HCT116 (cell line): ENCODE data around the gene ROBO1. TPM values are rescaled to one million over a fixed set of nuclear protein-coding genes. Genes with fewer than 3 reads are reported as not detected.

Experiments used
- ATAC-seq: fragments of 200-7000 bp; cut with Tn5 transposase; 2 replicates; pipeline ENCODE4 v1.9.1; 2020; ENCODE audit warnings: mild to moderate bottlenecking, moderate library complexity
- BruUV-seq: library from RNA; stranded (reverse); fragments of 400-500 nt; replicated peaks from 2 replicates; lab custom pipeline; 2021; lab: Mats Ljungman, UMichigan
- CTCF ChIA-PET: fragments of 300-600 bp; sonication (Branson Sonifier 250); formaldehyde crosslinking; loops from one replicate; lab custom pipeline; 2021; ENCODE audit warnings: antibody characterized with exemption; lab: Charles Lee
- POLR2A ChIA-PET: fragments of 300-600, 350-600 bp; sonication (Branson Sonifier 250); formaldehyde crosslinking; loops from one replicate; lab custom pipeline; 2021; ENCODE audit warnings: antibody characterized with exemption; lab: Charles Lee
- RAD21 ChIA-PET, 2 experiments: fragments of 300-600 bp; sonication (Branson Sonifier 250); formaldehyde crosslinking; loops; one replicate each; lab custom pipeline; 2023; ENCODE audit warnings: low total read pairs in 2 of 2; ENCODE audit not compliant: uncharacterized antibody in 2 of 2, unreplicated experiment in 2 of 2, low non-redundant PET in 1 of 2; lab: Charles Lee
- DNase-seq: peaks from one replicate; pipeline ENCODE4 v3.0.0-alpha.2; 2010; ENCODE audit warnings: low read depth, low spot score
- H2AFZ ChIP-seq: fragments of 200-600 bp; shearing (Covaris generic), sonication (generic); 2 replicates; pipeline ENCODE4 v1.6.1; 2017; ENCODE audit warnings: low read depth, mixed run types, mixed read lengths, antibody characterized with exemption, low read length; ENCODE audit not compliant: poor library complexity, severe bottlenecking
- H3K27ac ChIP-seq: 2 replicates; pipeline ENCODE4 v1.5.1; 2012; ENCODE audit warnings: low read depth, low read length
- H3K27me3 ChIP-seq: fragments of 200-600 bp; sonication (generic); 2 replicates; pipeline ENCODE4 v1.6.1; 2016; ENCODE audit warnings: mixed run types, low read length, mixed read lengths; ENCODE audit not compliant: insufficient read depth
- H3K36me3 ChIP-seq, 2 experiments: fragments of 200-500 bp in 1 of 2; fragments of 200-600 bp in 1 of 2; sonication (Bioruptor generic) in 1 of 2; sonication (generic) in 1 of 2; 2 replicates each; pipeline versions ENCODE4 v1.5.1 to v1.6.1; 2014 to 2016; ENCODE audit warnings: low read length in 2 of 2, inconsistent platforms in 1 of 2, mixed read lengths in 1 of 2, mixed run types in 1 of 2; ENCODE audit not compliant: insufficient read depth in 2 of 2, control insufficient read depth in 1 of 2
- H3K4me1 ChIP-seq, 2 experiments: fragments of 200-600 bp in 1 of 2; sonication (generic) in 1 of 2; 2 replicates each; pipeline versions ENCODE4 v1.5.1 to v1.6.1; 2012 to 2017; ENCODE audit warnings: low read length in 2 of 2, inconsistent platforms in 1 of 2, mild to moderate bottlenecking in 1 of 2, mixed read lengths in 1 of 2, mixed run types in 1 of 2, moderate library complexity in 1 of 2; ENCODE audit not compliant: insufficient read depth in 2 of 2, control insufficient read depth in 1 of 2
- H3K4me2 ChIP-seq: fragments of 200-600 bp; sonication (generic); 2 replicates; pipeline ENCODE4 v1.6.1; 2017; ENCODE audit warnings: mixed run types, low read length, mixed read lengths
- H3K4me3 ChIP-seq, 2 experiments: fragments of 200-600 bp in 1 of 2; sonication (generic) in 1 of 2; replicated peaks in 1 of 2; 2 replicates each; pipeline ENCODE4 v1.5.1; 2011 to 2016; ENCODE audit warnings: low read length in 2 of 2, control low read depth in 1 of 2, low read depth in 1 of 2, mild to moderate bottlenecking in 1 of 2, mixed read lengths in 1 of 2, mixed run types in 1 of 2
- H3K79me2 ChIP-seq: fragments of 200-600 bp; sonication (generic); 2 replicates; pipeline ENCODE4 v1.6.1; 2017; ENCODE audit warnings: mild to moderate bottlenecking, mixed run types, low read length, moderate library complexity, mixed read lengths; ENCODE audit not compliant: insufficient read depth
- H3K9ac ChIP-seq: fragments of 200-600 bp; sonication (generic); 2 replicates; pipeline ENCODE4 v1.6.1; 2016; ENCODE audit warnings: low read length, mixed read lengths
- H3K9me2 ChIP-seq: fragments of 200-600 bp; sonication (generic), shearing (Covaris generic); 2 replicates; pipeline ENCODE4 v1.6.1; 2017; ENCODE audit warnings: mixed run types, mild to moderate bottlenecking, moderate library complexity; ENCODE audit not compliant: insufficient read depth
- H3K9me3 ChIP-seq, 2 experiments: fragments of 200-500 bp in 1 of 2; fragments of 200-600 bp in 1 of 2; sonication (Bioruptor generic) in 1 of 2; sonication (generic) in 1 of 2; 2 replicates each; pipeline ENCODE4 v1.6.1; 2014 to 2017; ENCODE audit warnings: low read length in 2 of 2, mixed read lengths in 2 of 2, inconsistent platforms in 1 of 2, low read depth in 1 of 2, mild to moderate bottlenecking in 1 of 2, mixed run types in 1 of 2, moderate library complexity in 1 of 2; ENCODE audit not compliant: control insufficient read depth in 1 of 2, insufficient read depth in 1 of 2
- H4K20me1 ChIP-seq: fragments of 200-600 bp; sonication (generic), shearing (Covaris generic); 2 replicates; pipeline ENCODE4 v1.6.1; 2017; ENCODE audit warnings: mixed run types, mild to moderate bottlenecking, moderate library complexity; ENCODE audit not compliant: insufficient read depth
- ATF3 ChIP-seq: IDR thresholded peaks from 2 replicates; pipeline ENCODE4 v1.6.1; 2012
- CTCF ChIP-seq, 3 experiments: fragments of 200-600 bp in 1 of 3; sonication (generic) in 1 of 3; IDR thresholded peaks in 2 of 3; conservative IDR thresholded peaks in 1 of 3; 2 replicates each; pipeline ENCODE4 v1.5.1; 2012 to 2017; ENCODE audit warnings: low read depth in 2 of 3, low read length in 2 of 3, antibody characterized with exemption in 1 of 3, borderline replicate concordance in 1 of 3, control low read depth in 1 of 3, mild to moderate bottlenecking in 1 of 3, mixed read lengths in 1 of 3, mixed run types in 1 of 3, moderate library complexity in 1 of 3; ENCODE audit not compliant: insufficient read depth in 1 of 3
- MAX ChIP-seq: IDR thresholded peaks from 2 replicates; pipeline ENCODE4 v1.6.1; 2012
- POLR2A ChIP-seq: IDR thresholded peaks from 2 replicates; pipeline ENCODE4 v1.7.0; 2011; ENCODE audit warnings: borderline replicate concordance; ENCODE audit not compliant: insufficient read depth, insufficient read length; ENCODE audit errors: extremely low read depth
- SIN3A ChIP-seq: IDR thresholded peaks from 2 replicates; pipeline ENCODE4 v1.6.1; 2012; ENCODE audit warnings: low read depth
- ZBTB33 ChIP-seq: IDR thresholded peaks from 2 replicates; pipeline ENCODE4 v1.6.1; 2011; ENCODE audit warnings: mild to moderate bottlenecking, low read length, moderate library complexity; ENCODE audit not compliant: insufficient replicate concordance; ENCODE audit errors: extremely low read depth
- intact Hi-C: fragments of 100-400 bp; cut with micrococcal nuclease; formaldehyde crosslinking; loops from 2 replicates; pipeline ENCODE4 v1.10.0; 2022
- total RNA-seq: library from RNA; stranded (reverse); gene quantifications from one replicate; pipeline ENCODE4 v1.2.1, GENCODE V29; 2021; ENCODE audit not compliant: unreplicated experiment

ROBO1 gene
- total RNA-seq, 1 experiment from 2014 or later = 0.27 TPM

GRCh38 chr3:78611278-78611677, 1156.5 kb downstream of the ROBO1 start:
- Histone ChIP-seq H3K79me2 (no peaks in the 10 kb centered on the region), H3K9me3 (peaks cover 7 to 31% of the 10 kb centered on the region in 2 experiments; a peak in 3 of 4 replicates), H4K20me1 (no peaks in the 10 kb centered on the region), H3K27me3 (no peaks in the 10 kb centered on the region), H3K4me2 (no peak overlapping the region), H3K9me2 (no peaks in the 10 kb centered on the region), H3K27ac (no peak overlapping the region), H2AFZ (no peak overlapping the region), H3K4me3 (no peak overlapping the region), H3K4me1 (no peaks in the 10 kb centered on the region), H3K36me3 (no peaks in the 10 kb centered on the region), H3K9ac (no peak overlapping the region)
- ChIA-PET CTCF (no interaction called here), RAD21 (no interaction called here), POLR2A (no interaction called here)
- TF ChIP-seq POLR2A (no peak), MAX (no peak), SIN3A (no peak), CTCF (IDR thresholded peaks at IDR 0.05 in 2 of 3, conservative IDR thresholded peaks at IDR 0.05 in 1 of 3; ENCODE audit: borderline replicate concordance in 1 of 3, insufficient read depth in 1 of 3, low read depth in 2 of 3, low read length in 2 of 3) (no peak), ZBTB33 (no peak), ATF3 (no peak)
- intact Hi-C loops = no loop called here
- BruUV-seq = no TSS peak
- DNase-seq = no peak
- ATAC-seq = no peak
